ENCODE measurements around the gene POLR2E. TPM values are rescaled to one million over a fixed set of nuclear protein-coding genes. Genes with fewer than 3 reads are reported as not detected.
A peak's percentile ranks its signal among the peaks of the same experiment; 100 is the strongest.

The POLR2E gene
- total and polyA plus RNA-seq, 10 of the 15 experiments (the other 5 are each of a cell fraction or from before 2014, with no cell fraction given) = 4.0 to 487 (median 200) TPM

- TF ChIP-seq, protein P1, sequence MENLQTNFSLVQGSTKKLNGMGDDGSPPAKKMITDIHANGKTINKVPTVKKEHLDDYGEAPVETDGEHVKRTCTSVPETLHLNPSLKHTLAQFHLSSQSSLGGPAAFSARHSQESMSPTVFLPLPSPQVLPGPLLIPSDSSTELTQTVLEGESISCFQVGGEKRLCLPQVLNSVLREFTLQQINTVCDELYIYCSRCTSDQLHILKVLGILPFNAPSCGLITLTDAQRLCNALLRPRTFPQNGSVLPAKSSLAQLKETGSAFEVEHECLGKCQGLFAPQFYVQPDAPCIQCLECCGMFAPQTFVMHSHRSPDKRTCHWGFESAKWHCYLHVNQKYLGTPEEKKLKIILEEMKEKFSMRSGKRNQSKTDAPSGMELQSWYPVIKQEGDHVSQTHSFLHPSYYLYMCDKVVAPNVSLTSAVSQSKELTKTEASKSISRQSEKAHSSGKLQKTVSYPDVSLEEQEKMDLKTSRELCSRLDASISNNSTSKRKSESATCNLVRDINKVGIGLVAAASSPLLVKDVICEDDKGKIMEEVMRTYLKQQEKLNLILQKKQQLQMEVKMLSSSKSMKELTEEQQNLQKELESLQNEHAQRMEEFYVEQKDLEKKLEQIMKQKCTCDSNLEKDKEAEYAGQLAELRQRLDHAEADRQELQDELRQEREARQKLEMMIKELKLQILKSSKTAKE (IDR thresholded peaks at IDR 0.05; ENCODE audit: low read depth, poor library complexity, severe bottlenecking) = no peak
- no peak for TF ChIP-seq MTA2 (IDR thresholded peaks at IDR 0.05; ENCODE audit: low read depth)
- peak; percentile 88; the same call in 1 of the 2 replicates for TF ChIP-seq SMARCA5 (IDR thresholded peaks at IDR 0.05)
- TF ChIP-seq RB1 (IDR thresholded peaks at IDR 0.05; ENCODE audit: borderline replicate concordance) = no peak; the same call in 1 of the 2 replicates
- TF ChIP-seq FOS (IDR thresholded peaks at IDR 0.05; ENCODE audit: borderline replicate concordance, extremely low read depth, insufficient read length) = no peak
- TF ChIP-seq, protein P2, sequence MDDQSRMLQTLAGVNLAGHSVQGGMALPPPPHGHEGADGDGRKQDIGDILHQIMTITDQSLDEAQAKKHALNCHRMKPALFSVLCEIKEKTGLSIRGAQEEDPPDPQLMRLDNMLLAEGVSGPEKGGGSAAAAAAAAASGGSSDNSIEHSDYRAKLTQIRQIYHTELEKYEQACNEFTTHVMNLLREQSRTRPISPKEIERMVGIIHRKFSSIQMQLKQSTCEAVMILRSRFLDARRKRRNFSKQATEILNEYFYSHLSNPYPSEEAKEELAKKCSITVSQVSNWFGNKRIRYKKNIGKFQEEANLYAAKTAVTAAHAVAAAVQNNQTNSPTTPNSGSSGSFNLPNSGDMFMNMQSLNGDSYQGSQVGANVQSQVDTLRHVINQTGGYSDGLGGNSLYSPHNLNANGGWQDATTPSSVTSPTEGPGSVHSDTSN (IDR thresholded peaks at IDR 0.05; ENCODE audit: insufficient replicate concordance, low read depth, low read length) = no peak
- no peak for TF ChIP-seq ELK1 (IDR thresholded peaks at IDR 0.05; ENCODE audit: low read depth, low read length)
- TF ChIP-seq SMAD1 (IDR thresholded peaks at IDR 0.05; ENCODE audit: low read depth, partially characterized antibody) = no peak
- TF ChIP-seq RFX5 (IDR thresholded peaks at IDR 0.05; ENCODE audit: low read depth, low read length) = no peak
- TF ChIP-seq, protein P3, sequence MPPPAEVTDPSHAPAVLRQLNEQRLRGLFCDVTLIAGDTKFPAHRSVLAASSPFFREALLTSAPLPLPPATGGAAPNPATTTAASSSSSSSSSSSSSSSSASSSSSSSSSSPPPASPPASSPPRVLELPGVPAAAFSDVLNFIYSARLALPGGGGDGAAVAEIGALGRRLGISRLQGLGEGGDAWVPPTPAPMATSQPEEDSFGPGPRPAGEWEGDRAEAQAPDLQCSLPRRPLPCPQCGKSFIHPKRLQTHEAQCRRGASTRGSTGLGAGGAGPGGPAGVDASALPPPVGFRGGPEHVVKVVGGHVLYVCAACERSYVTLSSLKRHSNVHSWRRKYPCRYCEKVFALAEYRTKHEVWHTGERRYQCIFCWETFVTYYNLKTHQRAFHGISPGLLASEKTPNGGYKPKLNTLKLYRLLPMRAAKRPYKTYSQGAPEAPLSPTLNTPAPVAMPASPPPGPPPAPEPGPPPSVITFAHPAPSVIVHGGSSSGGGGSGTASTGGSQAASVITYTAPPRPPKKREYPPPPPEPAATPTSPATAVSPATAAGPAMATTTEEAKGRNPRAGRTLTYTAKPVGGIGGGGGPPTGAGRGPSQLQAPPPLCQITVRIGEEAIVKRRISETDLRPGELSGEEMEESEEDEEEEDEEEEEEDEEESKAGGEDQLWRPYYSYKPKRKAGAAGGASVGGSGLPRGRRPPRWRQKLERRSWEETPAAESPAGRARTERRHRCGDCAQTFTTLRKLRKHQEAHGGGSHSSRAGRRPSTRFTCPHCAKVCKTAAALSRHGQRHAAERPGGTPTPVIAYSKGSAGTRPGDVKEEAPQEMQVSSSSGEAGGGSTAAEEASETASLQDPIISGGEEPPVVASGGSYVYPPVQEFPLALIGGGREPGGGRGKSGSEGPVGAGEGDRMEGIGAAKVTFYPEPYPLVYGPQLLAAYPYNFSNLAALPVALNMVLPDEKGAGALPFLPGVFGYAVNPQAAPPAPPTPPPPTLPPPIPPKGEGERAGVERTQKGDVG (CRISPR knock-in tag; IDR thresholded peaks at IDR 0.05) = no peak
- TF ChIP-seq REST (IDR thresholded peaks at IDR 0.05; ENCODE audit: low read depth, low read length) = no peak
- TF ChIP-seq SREBF1 (IDR thresholded peaks at IDR 0.05; ENCODE audit: low read length) = no peak
- peak; percentile 61; the same call in 1 of the 2 replicates for TF ChIP-seq MXI1 (IDR thresholded peaks at IDR 0.05; ENCODE audit: low read depth, low read length)
- no peak for TF ChIP-seq SMAD5 (IDR thresholded peaks at IDR 0.05; ENCODE audit: low read depth)
- peak; percentile 72; the same call in 1 of the 2 replicates for TF ChIP-seq YY1 (IDR thresholded peaks at IDR 0.05; ENCODE audit: low read depth, low read length)
- no peak for TF ChIP-seq SIX5 (IDR thresholded peaks at IDR 0.05; ENCODE audit: low read depth, low read length, severe bottlenecking)
- no peak for TF ChIP-seq NR2C1 (IDR thresholded peaks at IDR 0.05)
Observed at GRCh38 chr19:1064661-1065605, 30.2 kb downstream of the POLR2E start (continued).

All from GM12878 (cell line).